GM21737 (cell line): ENCODE measurements around the gene PNPLA2.
A peak's percentile ranks its signal among the peaks of the same experiment; 100 is the strongest.

ENCODE experiments used
- ATAC-seq: cut with Tn5 transposase; IDR thresholded peaks from one replicate; pipeline ENCODE4 v1.9.1; 2021; ENCODE audit warnings: mild to moderate bottlenecking, moderate library complexity; ENCODE audit not compliant: unreplicated experiment

Gene PNPLA2

DNA sequence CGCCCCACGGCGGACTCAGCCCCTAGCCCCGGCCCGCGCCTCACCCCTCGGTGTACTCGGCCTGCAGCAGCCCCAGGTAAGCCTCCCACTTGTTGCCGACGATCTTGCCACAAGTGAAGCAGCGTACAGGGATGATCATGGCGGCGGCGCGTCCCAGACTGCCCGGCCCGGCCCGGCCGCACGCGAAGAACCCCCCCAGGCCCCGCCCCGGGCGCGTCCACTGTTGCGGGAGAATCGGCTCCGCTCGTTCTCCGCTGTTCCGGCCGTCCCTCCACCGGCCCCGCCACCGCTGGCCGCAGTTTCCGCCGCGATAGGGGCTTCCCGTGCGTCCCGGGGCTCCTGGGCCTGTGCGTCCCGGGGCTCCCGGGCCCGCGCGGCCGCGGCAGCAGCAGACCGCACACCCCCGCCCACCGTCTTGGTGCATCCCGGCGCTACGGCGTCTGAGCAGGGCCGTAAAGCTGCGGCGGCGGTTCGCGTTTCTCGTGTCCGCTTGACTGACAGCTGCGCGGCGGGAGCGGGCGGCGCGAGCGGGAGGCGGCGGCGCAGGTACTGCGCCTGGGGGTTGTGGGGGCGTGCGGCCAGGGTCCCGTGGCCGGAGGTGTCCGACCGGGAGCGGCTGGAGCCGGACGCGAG lies 23.8 kb downstream of the PNPLA2 start, which contains the start of the genes POLR2L and TSPAN4:
POLR2L (minus strand) TSS at position 160 of the 633 bp plus-strand sequence; CDS start at position 139, 21 bp downstream.
TSPAN4 (plus strand) TSS at position 483 of the 633 bp plus-strand sequence. CDS start 7,453 bp downstream, outside the sequence.
- ATAC-seq, result peak; percentile 52

- ATAC-seq, result no peak
Observed at GRCh38 chr11:843086-843734, 24.5 kb downstream of the PNPLA2 start.

DNA sequence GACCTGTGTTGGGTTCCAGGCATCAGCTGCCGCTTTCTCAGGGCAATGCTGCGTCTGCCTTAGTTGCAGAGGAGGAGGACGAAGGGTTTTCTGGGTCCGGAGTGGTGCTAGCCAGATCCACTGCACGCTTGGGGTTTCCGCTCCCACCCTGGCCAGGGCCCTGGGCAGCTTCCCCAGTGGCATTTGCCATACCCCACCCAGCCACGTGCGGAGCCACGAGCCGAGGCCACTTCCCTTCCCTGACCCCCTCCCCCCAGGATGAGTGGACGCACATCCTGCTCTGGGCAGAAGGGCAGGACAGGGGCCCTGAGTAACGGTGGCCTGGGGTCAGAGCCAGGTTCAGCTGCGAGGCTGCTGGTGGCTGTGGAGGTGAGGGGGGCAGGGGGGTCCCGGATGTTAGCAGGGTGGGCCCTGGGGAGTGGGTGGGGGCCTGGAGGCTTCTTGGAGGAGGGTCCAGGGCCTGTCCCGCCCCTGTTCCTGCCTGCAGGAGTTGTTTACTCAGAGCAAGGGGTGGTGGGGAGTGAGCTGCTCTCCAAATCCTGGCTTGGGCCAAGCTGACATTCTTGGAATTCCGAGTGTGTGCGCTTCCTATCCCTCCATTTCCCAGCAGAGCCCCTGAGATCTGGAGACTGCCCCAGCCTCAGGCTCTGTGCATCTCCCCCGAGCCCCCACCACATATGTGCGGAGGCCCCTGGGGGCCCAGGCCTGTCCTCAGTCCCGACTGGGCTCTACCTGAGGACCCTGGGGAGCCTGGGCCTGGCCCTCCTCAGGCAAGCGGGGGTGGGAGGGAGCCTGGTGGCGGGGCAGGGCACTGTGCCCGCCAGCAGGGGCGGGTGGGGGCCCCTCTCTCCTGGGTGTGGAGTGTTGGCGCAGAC lies 25.3 kb downstream of the PNPLA2 start:
- no peak for ATAC-seq

DNA sequence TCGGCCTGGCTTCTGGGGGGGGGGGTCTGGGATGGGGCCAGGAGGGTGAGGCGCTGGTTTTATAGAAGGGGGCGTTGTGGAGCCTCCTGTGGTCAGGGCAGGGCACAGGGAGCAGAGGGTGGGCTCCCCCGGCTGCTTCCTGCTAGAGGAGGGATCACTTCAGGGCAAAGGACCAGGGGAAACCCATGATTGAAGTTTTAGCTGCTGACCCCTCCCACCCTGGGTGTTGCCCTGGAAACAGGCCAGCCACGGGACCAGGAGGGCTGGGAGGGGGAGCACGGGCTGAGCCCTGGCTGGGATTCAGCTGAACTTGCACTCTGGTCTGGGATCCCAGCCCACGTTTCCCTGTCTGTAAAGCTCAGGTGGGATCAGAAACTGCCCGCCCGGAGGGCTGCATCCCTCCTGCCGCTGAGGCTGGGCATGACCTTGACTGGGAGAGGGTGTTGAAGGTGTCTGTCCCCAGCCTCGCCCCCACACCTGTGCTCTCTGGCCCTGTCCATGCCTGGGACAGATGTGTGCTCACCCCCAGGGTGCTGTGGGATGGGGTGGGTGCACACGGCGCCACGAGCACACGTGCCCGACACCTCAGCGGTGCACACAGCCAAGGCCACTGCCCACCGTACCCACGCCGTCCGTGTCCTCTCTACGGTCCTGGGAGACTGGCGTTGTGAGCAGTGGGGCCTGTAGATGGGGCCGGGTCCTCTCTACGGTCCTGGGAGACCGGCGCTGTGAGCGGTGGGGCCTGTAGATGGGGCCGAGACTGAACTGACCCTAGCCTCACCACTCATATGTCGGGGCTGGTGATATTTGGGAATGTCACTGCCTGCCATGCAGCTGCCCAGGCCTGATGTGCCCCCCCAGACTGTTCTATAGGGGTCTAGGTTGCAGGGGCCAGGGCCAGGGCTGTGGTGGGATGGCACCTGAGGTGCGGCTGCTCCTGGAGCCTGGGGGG lies 26.3 kb downstream of the PNPLA2 start:
- ATAC-seq, result no peak

GRCh38 chr11:845872-846495 lies 27.3 kb downstream of the PNPLA2 start:
- no peak for ATAC-seq

- ATAC-seq, result no peak
Observed at GRCh38 chr11:846496-847098, 27.9 kb downstream of the PNPLA2 start.

GRCh38 chr11:847876-848275 lies 29.2 kb downstream of the PNPLA2 start:
- ATAC-seq, result no peak

- ATAC-seq, result no peak
Observed at GRCh38 chr11:848380-848931, 29.7 kb downstream of the PNPLA2 start.

GRCh38 chr11:849104-849824 lies 30.6 kb downstream of the PNPLA2 start:
- ATAC-seq, result no peak

GRCh38 chr11:849951-850774 lies 31.4 kb downstream of the PNPLA2 start:
- no peak for ATAC-seq

- ATAC-seq, result no peak
Observed at GRCh38 chr11:850775-851763, 32.4 kb downstream of the PNPLA2 start.

DNA sequence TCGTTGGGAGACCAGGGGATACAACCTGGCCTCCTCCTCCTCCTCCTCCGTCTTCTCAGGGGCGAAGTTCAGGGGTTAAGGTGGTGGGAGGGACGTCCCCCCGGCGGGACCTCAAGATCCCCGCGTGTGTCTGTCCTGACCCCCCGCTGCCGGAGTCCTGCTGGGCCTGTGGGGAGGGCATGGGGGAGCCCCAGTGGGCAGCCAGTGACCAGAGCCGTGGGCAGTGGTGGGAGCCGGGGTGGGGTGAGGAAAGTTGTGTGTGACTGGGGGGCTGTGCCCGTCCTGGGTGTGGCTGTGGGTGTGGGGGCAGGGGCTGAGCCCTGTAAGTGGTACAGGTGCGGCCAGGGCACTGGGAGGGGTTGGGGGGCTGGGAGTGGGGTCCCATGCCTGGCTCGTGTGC lies 34.0 kb downstream of the PNPLA2 start:
- ATAC-seq, result no peak

DNA sequence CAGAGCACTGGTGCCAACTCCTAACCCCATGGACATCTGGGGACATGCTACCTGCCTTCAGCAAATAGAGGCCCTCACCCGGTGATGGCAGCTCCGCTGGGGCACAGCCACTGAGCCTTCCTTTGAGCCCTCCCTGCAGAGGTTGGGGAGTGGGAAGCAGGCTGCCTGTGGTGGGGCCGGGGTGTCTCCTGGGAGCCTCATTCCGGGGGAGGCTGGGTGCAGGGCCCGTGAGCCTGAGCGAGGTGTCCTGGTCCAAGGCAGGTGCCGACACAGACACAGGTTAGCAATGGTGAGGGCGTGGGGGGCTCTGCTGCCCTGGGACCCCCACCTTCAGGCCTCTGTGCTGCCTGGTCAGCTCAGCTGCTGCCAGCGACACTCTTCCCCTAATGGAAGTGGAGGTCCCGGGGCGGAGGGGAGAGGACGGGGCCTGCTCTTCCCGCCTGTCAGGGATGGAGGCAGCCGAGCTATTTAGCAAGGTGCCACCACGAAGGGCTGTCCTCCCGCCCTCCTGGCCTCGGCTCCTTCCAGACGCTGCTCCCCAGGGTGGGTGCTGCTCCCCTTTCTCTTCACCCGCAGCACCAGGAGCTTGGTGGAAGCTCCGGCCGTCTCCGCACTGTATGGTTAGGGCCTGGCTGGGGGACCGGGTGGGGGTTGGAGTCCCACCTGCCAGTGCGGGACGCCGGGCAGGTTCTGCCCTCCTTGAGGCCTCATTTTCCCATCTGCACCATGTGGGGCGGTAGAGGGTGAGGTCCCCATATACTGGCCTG lies 35.2 kb downstream of the PNPLA2 start:
- ATAC-seq, result no peak

DNA sequence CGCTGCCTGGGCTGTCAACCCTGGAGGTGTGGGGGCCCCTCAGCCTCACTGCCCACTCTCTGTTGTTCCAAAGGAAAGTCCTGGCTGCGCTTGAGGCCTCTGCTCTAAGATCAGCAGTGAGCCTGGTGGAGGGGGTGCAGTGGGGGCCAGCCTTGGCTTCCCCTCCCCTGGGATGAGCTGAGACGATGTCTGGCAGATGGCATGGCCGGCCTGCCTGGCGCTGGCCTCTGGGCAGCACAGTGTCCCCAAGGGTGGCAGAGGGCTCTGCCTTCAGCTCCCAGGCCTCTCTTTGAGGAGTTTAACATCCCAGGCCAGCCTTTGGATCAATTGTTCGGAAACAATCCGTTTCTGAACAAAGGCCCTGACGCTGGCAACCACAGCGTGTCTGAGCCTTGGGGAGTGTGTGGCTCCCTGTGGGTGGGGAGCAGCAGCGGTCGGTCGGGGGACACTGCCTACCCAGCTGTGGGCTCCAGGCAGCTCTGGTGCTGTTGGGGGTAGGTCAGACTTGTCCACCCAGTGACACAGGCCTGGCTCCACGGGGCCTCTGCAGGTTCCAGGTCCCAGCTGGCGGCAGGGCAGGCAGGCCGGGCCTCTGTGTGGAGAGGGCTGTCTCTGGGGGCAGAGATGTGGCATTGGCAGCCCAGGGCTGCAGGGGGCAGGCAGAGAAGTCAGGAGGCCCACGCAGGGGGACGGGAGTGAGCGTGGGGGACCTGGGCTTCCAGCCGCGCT lies 36.1 kb downstream of the PNPLA2 start:
- no peak for ATAC-seq

DNA sequence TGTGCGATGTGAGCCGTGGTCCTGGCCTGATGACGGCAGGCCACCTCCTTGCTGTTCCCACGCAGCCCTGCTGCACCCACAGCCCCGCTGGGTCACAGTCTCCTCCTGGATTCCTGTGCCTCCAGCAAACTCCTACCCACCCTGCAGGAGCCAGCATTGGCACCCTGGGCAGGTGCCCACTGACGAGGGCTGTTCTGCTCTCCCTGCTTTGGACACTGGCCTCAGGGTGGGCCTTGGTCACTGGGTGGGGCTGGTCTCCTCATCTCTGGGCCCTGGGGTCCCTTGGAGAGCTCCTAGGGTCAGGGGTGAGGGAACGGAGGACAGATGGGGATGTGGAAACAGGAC lies 36.6 kb downstream of the PNPLA2 start:
- no peak for ATAC-seq
